ENCODE data around the gene PPP1R27.

GRCh38 chr17:81815646-81815986 is 19.2 kb downstream of the PPP1R27 start:
- TF ChIP-seq EZH2 (IDR thresholded peaks at IDR 0.05): no peak
- TF ChIP-seq POLR2AphosphoS5 (IDR thresholded peaks at IDR 0.05; ENCODE audit: borderline replicate concordance, low read depth, low read length): no peak

All from SK-N-MC (cell line).